Neutrophil (primary cell): Measurements from ENCODE around the gene PDGFC.

Source experiments
- H3K27ac ChIP-seq: fragments of 200-600 bp; sonication (generic); 2 replicates; pipeline ENCODE4 v1.5.1; 2016; ENCODE audit warnings: mild to moderate bottlenecking, moderate library complexity
- H3K27me3 ChIP-seq: fragments of 200-600 bp; sonication (generic); 2 replicates; pipeline ENCODE4 v1.6.0; 2016; ENCODE audit warnings: mild to moderate bottlenecking
- H3K36me3 ChIP-seq: fragments of 200-600 bp; sonication (generic); 2 replicates; pipeline ENCODE4 v1.5.1; 2017
- H3K4me1 ChIP-seq, 2 experiments: fragments of 200-600 bp in 1 of 2; sonication (generic) in 1 of 2; 1 replicate in 1 of 2; 2 replicates in 1 of 2; pipeline versions ENCODE4 v1.5.1 to v1.6.1; 2013 to 2016; ENCODE audit warnings: low read depth in 1 of 2, low read length in 1 of 2, mild to moderate bottlenecking in 1 of 2, moderate library complexity in 1 of 2; ENCODE audit not compliant: control insufficient read depth in 1 of 2, insufficient read depth in 1 of 2
- H3K4me3 ChIP-seq, 2 experiments: fragments of 200-600 bp in 1 of 2; sonication (generic) in 1 of 2; 1 replicate in 1 of 2; 2 replicates in 1 of 2; pipeline ENCODE4 v1.5.1; 2013 to 2016; ENCODE audit warnings: low read depth in 1 of 2, low read length in 1 of 2, mild to moderate bottlenecking in 1 of 2, moderate library complexity in 1 of 2
- H3K9me3 ChIP-seq: fragments of 200-600 bp; sonication (generic); 2 replicates; pipeline ENCODE4 v1.5.1; 2016
- TF ChIP-seq, protein P1 (sequence below): fragments of 200-600 bp; sonication (generic); IDR thresholded peaks from 2 replicates; pipeline ENCODE4 v1.5.1; 2016; ENCODE audit warnings: antibody characterized with exemption

PDGFC gene

DNA sequence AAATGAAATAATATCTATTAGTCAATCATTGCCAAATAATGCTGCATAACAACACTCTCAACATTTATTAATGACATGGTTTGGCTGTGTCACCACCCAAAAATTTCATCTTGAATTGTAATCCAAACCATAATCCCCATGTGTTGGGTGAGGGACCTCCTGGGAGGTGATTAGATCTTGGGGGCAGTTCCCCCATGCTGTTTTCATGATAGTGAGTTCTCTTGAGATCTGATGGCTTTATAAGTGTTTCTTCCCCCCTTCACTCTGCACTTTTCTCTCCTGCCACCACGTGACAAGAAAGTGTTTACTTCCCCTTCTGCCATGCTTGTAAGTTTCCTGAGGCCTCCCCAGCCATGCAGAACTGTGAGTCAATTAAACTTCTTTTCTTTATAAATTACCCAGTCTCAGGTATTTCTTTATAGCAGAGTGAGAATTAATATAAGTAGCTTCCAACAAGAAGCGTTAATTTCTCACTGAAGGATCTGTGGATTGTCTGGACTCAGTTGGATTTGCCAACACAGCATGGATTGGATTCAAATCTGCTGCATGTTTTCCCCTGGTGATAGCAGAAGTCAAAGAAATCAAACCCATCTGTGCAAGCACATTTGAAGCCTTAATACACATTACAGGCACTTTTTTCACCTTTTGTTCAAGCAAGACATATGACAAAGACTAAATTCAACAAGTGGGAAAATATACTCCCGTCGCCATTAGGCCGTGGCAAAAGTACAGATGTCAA lies 216.6 kb downstream of the PDGFC start:
- no peak overlapping the region for H3K4me3 ChIP-seq
- H3K9me3 ChIP-seq = no peaks in the 10 kb centered on the region
- no peaks in the 10 kb centered on the region for H3K4me1 ChIP-seq
- H3K36me3 ChIP-seq = no peaks in the 10 kb centered on the region
- no peaks in the 10 kb centered on the region for H3K27me3 ChIP-seq
- TF ChIP-seq, protein P1, sequence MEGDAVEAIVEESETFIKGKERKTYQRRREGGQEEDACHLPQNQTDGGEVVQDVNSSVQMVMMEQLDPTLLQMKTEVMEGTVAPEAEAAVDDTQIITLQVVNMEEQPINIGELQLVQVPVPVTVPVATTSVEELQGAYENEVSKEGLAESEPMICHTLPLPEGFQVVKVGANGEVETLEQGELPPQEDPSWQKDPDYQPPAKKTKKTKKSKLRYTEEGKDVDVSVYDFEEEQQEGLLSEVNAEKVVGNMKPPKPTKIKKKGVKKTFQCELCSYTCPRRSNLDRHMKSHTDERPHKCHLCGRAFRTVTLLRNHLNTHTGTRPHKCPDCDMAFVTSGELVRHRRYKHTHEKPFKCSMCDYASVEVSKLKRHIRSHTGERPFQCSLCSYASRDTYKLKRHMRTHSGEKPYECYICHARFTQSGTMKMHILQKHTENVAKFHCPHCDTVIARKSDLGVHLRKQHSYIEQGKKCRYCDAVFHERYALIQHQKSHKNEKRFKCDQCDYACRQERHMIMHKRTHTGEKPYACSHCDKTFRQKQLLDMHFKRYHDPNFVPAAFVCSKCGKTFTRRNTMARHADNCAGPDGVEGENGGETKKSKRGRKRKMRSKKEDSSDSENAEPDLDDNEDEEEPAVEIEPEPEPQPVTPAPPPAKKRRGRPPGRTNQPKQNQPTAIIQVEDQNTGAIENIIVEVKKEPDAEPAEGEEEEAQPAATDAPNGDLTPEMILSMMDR = no peak
- H3K27ac ChIP-seq = no peak overlapping the region

DNA sequence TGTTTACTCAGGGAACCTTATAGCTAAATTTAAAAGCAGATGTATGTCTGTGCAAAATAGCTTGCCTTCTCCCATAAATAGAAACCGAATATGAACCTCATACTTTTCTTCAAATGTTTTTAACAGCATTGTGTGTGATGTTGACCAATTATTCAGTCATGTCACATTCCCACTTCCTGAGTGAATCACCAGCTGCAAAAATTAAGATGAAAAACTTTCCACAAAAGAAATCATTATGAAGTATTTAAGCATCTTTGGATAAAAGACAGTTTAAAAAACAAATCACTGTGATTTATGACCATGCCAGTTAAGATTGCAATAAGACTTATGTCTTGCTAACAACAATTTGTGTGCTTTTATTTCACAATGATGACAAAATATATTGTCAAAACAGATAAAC lies 220.1 kb downstream of the PDGFC start:
- Histone ChIP-seq H3K4me3 (no peak overlapping the region), H3K4me1 (no peaks in the 10 kb centered on the region), H3K27ac (no peak overlapping the region), H3K36me3 (no peaks in the 10 kb centered on the region), H3K27me3 (no peaks in the 10 kb centered on the region), H3K9me3 (no peaks in the 10 kb centered on the region)
- TF ChIP-seq, protein P1 = no peak

DNA sequence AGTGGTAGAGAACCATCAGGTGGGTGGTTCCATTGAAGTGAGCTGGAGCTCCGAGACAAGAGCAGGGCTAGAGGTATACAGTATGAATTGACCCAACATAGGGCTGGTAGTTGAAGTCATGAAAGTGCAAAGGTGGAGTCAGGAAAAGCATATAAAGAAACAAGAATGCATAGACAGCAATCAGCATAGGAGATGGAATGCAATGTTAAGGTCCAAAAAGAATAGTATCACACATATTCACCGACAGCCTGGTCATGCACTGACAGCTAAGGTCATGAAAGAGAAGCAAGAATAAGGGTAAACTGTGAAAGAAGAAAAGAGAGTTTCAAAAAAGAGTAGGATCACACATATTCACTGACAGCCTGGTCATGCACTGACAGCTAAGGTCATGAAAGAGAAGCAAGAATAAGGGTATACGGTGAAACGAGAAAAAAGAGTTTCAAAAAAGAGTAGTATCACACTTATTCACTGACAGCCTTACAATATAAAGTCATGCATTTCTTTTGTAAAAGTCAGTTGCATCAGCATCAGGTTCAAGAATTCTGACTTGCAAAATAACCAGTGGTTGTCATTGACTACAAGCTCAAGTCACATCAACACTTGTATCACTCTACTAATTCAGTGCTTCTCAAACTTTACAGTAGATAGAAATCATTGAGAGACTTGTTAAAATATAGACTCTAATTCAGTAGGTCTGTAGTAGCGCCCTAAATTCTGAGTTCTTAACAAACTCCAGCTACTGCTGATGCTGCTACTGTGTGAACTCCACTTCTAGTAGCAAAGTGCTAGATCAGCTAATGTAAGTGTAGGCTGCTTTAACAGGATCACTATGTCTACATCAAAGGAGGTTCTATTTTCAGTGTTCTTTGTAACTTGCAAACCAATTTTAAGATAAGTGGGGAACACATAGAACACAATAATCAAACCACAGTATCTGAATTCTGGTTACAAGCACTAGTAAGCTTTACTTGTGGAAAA lies 221.9 kb downstream of the PDGFC start:
- no peak overlapping the region for H3K4me3 ChIP-seq
- H3K36me3 ChIP-seq = no peaks in the 10 kb centered on the region
- H3K27me3 ChIP-seq = no peaks in the 10 kb centered on the region
- no peaks in the 10 kb centered on the region for H3K9me3 ChIP-seq
- no peaks in the 10 kb centered on the region for H3K4me1 ChIP-seq
- TF ChIP-seq, protein P1 = no peak
- H3K27ac ChIP-seq = no peak overlapping the region

DNA sequence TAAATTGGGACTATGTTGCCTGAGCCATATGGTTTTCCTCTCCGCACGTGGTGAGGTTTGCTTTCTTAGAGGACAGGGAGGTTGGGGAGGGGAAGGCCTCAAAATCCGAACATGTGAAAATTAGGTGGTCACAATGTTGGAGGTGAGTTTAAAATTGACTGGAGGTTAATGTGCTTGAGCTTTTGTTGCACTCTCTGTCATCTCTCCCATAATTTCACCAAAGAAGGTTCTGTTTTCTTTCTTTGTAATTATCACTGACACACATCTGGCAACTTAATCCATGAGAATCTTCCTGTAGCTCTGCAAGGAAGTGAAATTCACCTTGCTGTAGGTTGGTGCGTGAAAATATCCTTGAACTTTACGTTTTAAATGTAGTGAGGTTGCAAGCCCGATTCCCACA lies 225.5 kb downstream of the PDGFC start:
- H3K9me3 ChIP-seq = no peaks in the 10 kb centered on the region
- H3K4me1 ChIP-seq = no peaks in the 10 kb centered on the region
- no peaks in the 10 kb centered on the region for H3K36me3 ChIP-seq
- H3K27ac ChIP-seq = no peak overlapping the region
- no peaks in the 10 kb centered on the region for H3K27me3 ChIP-seq
- no peak overlapping the region for H3K4me3 ChIP-seq
- TF ChIP-seq, protein P1 = no peak

DNA sequence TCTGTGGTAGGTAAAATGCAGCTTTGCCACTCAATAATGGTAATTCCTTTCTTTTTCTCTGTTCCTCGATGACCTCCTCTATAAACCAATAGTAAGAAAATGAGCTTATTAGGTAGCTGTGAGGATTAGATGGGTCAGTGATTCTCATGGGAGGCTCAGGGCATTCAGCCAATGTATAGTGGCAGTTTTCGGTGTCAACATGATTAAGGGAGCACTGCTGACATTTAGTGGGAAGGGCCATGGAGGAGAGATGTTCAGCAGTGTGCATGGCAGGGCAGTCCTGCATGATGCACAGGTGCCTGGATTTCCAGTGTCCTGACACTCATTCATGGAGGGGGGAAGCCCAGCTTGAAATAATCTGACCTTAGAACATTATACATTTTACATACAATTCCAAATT lies 232.8 kb downstream of the PDGFC start:
- Histone ChIP-seq H3K27ac (no peak overlapping the region), H3K4me1 (no peaks in the 10 kb centered on the region), H3K36me3 (no peaks in the 10 kb centered on the region), H3K9me3 (no peaks in the 10 kb centered on the region), H3K27me3 (no peaks in the 10 kb centered on the region), H3K4me3 (no peak overlapping the region)
- TF ChIP-seq, protein P1 = no peak
